Vagina (tissue), 2 donors: ENCODE measurements around the gene CADM4. TPM values are rescaled to one million over a fixed set of nuclear protein-coding genes. Genes with fewer than 3 reads are reported as not detected.
"Not testable (repeated sequence)": the region's sequence is repeated elsewhere in the genome, so short reads cannot be mapped to it uniquely, and the experiment has no call there.

Experiments
- DNase-seq, 2 donors: peaks; one replicate each; pipeline ENCODE4 v3.0.0-alpha.2; 2017; ENCODE audit errors: extremely low spot score in 2 of 2
- H3K27ac ChIP-seq: fragments of 200-600 bp; sonication (generic); one replicate; pipeline ENCODE4 v1.5.1; 2019
- H3K27me3 ChIP-seq: fragments of 200-600 bp; sonication (generic); one replicate; pipeline ENCODE4 v1.5.1; 2019
- H3K36me3 ChIP-seq, 2 donors: fragments of 200-600 bp; sonication (generic); one replicate each; pipeline ENCODE4 v1.5.1; 2017 to 2019
- H3K4me1 ChIP-seq: fragments of 200-600 bp; sonication (generic); one replicate; pipeline ENCODE4 v1.5.1; 2019
- H3K4me3 ChIP-seq, 2 donors: fragments of 200-600 bp; sonication (generic); 1 replicate in 1 of 2; 2 replicates in 1 of 2; pipeline ENCODE4 v1.5.1; 2016 to 2019
- H3K9me3 ChIP-seq: fragments of 200-600 bp; sonication (generic); one replicate; pipeline ENCODE4 v1.5.1; 2019
- CTCF ChIP-seq, 3 experiments: fragments of 450-650 bp in 2 of 3; fragments of 200-600 bp in 1 of 3; sonication (generic) in 1 of 3; IDR thresholded peaks; one replicate each; pipeline ENCODE4 v1.5.1; 2017 to 2019; ENCODE audit warnings: antibody characterized with exemption in 3 of 3, mild to moderate bottlenecking in 2 of 3, moderate library complexity in 2 of 3
- POLR2A ChIP-seq, 2 donors: fragments of 450-650 bp; IDR thresholded peaks; one replicate each; pipeline ENCODE4 v1.6.1; 2017; ENCODE audit warnings: antibody characterized with exemption in 2 of 2, mild to moderate bottlenecking in 2 of 2, moderate library complexity in 2 of 2
- POLR2AphosphoS5 ChIP-seq, 2 donors: sonication (generic); formaldehyde crosslinking; IDR thresholded peaks; one replicate each; pipeline ENCODE4 v1.9.0; 2017; ENCODE audit warnings: antibody characterized with exemption in 2 of 2, mild to moderate bottlenecking in 2 of 2, low read depth in 1 of 2; ENCODE audit not compliant: insufficient read depth in 1 of 2
- intact Hi-C: fragments of 100-400 bp; cut with DNase I; formaldehyde crosslinking; loops from one replicate; pipeline ENCODE4 v1.15.1; 2023
- total RNA-seq: library from RNA; depleted of rRNA; stranded (reverse); fragments of >200 nt; gene quantifications from one replicate; pipeline ENCODE4 v1.2.3, GENCODE V29; 2016

The CADM4 gene
- total RNA-seq, 1 donor from 2014 or later = 4.7 TPM

- Histone ChIP-seq H3K36me3 (peaks cover 0 to 25% of the 10 kb centered on the region in 2 donors), H3K4me1 (peaks cover 35% of the 10 kb centered on the region), H3K9me3 (no peaks in the 10 kb centered on the region), H3K27ac (no peak overlapping the region), H3K27me3 (no peaks in the 10 kb centered on the region), H3K4me3 (no peak overlapping the region)
- DNase-seq = no peak
- no peak for TF ChIP-seq POLR2AphosphoS5 (IDR thresholded peaks at IDR 0.05; ENCODE audit: insufficient read depth in 1 of 2, low read depth in 1 of 2)
- no peak for TF ChIP-seq CTCF (IDR thresholded peaks at IDR 0.05)
- no peak for TF ChIP-seq POLR2A (IDR thresholded peaks at IDR 0.05)
- intact Hi-C loops = no loop called here
Measured at GRCh38 chr19:43592800-43593350, 46.8 kb downstream of the CADM4 start.

GRCh38 chr19:43591904-43592772 lies 47.5 kb downstream of the CADM4 start:
- Histone ChIP-seq H3K27me3 (no peaks in the 10 kb centered on the region), H3K36me3 (peaks cover 0 to 25% of the 10 kb centered on the region in 2 donors), H3K4me3 (no peak overlapping the region), H3K4me1 (peaks cover 28% of the 10 kb centered on the region), H3K9me3 (no peaks in the 10 kb centered on the region), H3K27ac (no peak overlapping the region)
- no peak for TF ChIP-seq POLR2A (IDR thresholded peaks at IDR 0.05)
- TF ChIP-seq CTCF (IDR thresholded peaks at IDR 0.05) = no peak
- no peak for TF ChIP-seq POLR2AphosphoS5 (IDR thresholded peaks at IDR 0.05; ENCODE audit: insufficient read depth in 1 of 2, low read depth in 1 of 2)
- no peak for DNase-seq
- intact Hi-C loops = no loop called here

GRCh38 chr19:43589678-43590077 lies 50.0 kb downstream of the CADM4 start:
- Histone ChIP-seq H3K9me3 (no peaks in the 10 kb centered on the region), H3K4me1 (peaks cover 15% of the 10 kb centered on the region), H3K27me3 (no peaks in the 10 kb centered on the region), H3K36me3 (peaks cover 0 to 25% of the 10 kb centered on the region in 2 donors), H3K4me3 (no peak overlapping the region), H3K27ac (no peak overlapping the region)
- no peak for DNase-seq
- intact Hi-C loops = no loop called here
- TF ChIP-seq POLR2AphosphoS5 (IDR thresholded peaks at IDR 0.05; ENCODE audit: insufficient read depth in 1 of 2, low read depth in 1 of 2) = no peak
- no peak for TF ChIP-seq CTCF (IDR thresholded peaks at IDR 0.05)
- TF ChIP-seq POLR2A (IDR thresholded peaks at IDR 0.05) = no peak

GRCh38 chr19:43589277-43589676 lies 50.4 kb downstream of the CADM4 start:
- peaks cover 11% of the 10 kb centered on the region for H3K4me1 ChIP-seq
- intact Hi-C loops = no loop called here
- DNase-seq = no peak
- no peaks in the 10 kb centered on the region for H3K9me3 ChIP-seq
- H3K4me3 ChIP-seq = no peak overlapping the region
- no peaks in the 10 kb centered on the region for H3K27me3 ChIP-seq
- H3K36me3 ChIP-seq = peaks cover 0 to 25% of the 10 kb centered on the region in 2 donors
- H3K27ac ChIP-seq = no peak overlapping the region
- no peak for TF ChIP-seq POLR2A (IDR thresholded peaks at IDR 0.05)
- no peak for TF ChIP-seq CTCF (IDR thresholded peaks at IDR 0.05)
- TF ChIP-seq POLR2AphosphoS5 (IDR thresholded peaks at IDR 0.05; ENCODE audit: insufficient read depth in 1 of 2, low read depth in 1 of 2) = no peak

- H3K4me1 ChIP-seq, H3K27me3 ChIP-seq, H3K9me3 ChIP-seq, H3K4me3 ChIP-seq, DNase-seq, intact Hi-C loops, H3K36me3 ChIP-seq, H3K27ac ChIP-seq: not testable (repeated sequence)
Measured at GRCh38 chr19:43587029-43587428, 52.6 kb downstream of the CADM4 start.
